ENCODE results near the gene SLC38A2.

DNA sequence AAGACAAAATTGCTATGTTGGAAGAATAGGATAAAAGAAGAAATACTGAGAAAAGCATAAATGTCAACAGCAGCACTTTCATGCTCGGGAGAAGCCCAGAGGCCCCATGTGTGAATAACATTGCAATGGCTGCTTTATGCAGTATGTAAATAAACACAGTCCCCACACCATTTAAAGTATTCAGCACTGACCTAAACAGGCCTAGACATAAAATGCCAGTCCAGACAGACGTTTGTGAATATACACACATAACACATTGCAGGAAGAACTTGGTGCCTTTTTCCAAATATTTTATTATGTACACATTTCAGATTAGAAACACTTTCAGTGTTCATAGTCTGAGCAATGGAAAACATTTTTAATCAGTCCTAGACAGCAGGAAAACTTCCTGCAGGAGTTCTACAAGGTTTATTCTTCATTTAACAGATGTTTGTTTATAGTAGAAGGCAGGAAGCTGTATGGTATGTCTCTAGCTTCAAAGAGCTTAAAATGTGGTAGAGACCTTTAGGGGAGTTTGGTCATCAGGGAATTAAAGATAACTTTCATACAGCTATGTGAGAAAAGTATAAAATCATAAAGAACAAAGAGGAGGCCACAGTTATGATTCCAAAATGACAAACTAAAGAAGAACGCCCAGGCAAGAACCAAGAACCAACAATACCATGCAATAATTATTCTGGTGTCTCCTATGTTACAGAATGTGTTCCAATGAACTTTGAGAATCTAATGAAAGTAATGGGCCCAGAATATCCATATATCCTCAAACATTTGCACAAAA, 30.6 kb upstream of the SLC38A2 start:
- TF ChIP-seq CTCF (IDR thresholded peaks at IDR 0.05; ENCODE audit: low read depth, low read length, poor library complexity, severe bottlenecking) (no peak), EZH2phosphoT487 (IDR thresholded peaks at IDR 0.05; ENCODE audit: borderline replicate concordance, low read length) (no peak)

Data from DOHH2 (cell line).